GM12878 (cell line): Measurements from ENCODE around the gene RESP18. TPM values are rescaled to one million over a fixed set of nuclear protein-coding genes. Genes with fewer than 3 reads are reported as not detected.

ENCODE experiments used
- ATAC-seq: fragments of 200-7000 bp; cut with Tn5 transposase; 3 replicates; pipeline ENCODE4 v1.9.1; 2020; ENCODE audit warnings: mild to moderate bottlenecking, moderate library complexity
- BruUV-seq: library from RNA; stranded (reverse); fragments of 400-500 nt; replicated peaks from 2 replicates; lab custom pipeline; 2021; lab: Mats Ljungman, UMichigan
- CTCF ChIA-PET: fragments of 300-600 bp; sonication (Branson Sonifier 250); formaldehyde crosslinking; extraction: SDS; loops from one replicate; lab custom pipeline; 2021; ENCODE audit warnings: inconsistent platforms; lab: Yijun Ruan, JAX
- POLR2A ChIA-PET: fragments of 350-600 bp; formaldehyde crosslinking; extraction: SDS; loops from one replicate; lab custom pipeline; 2021; ENCODE audit warnings: inconsistent platforms; lab: Charles Lee
- RAD21 ChIA-PET: fragments of 300-600 bp; sonication (Branson Sonifier 250); formaldehyde crosslinking; loops from one replicate; lab custom pipeline; 2023; ENCODE audit warnings: antibody characterized with exemption; ENCODE audit not compliant: unreplicated experiment; lab: Charles Lee
- SMC1A ChIA-PET: fragments of 300-600 bp; sonication (Branson Sonifier 250); formaldehyde crosslinking; loops from one replicate; lab custom pipeline; 2023; ENCODE audit not compliant: unreplicated experiment, uncharacterized antibody; lab: Charles Lee
- DNase-seq: peaks from one replicate; pipeline ENCODE4 v3.0.0-alpha.2; 2011; ENCODE audit warnings: low read depth, low spot score
- FAIRE-seq: peaks from 3 replicates; lab custom pipeline; 2011; peaks lifted over from hg19 to GRCh38; lab: Jason Lieb, UNC
- H2AFZ ChIP-seq: 2 replicates; pipeline ENCODE4 v1.6.0; 2011; ENCODE audit warnings: low read depth, low read length, control low read depth; ENCODE audit not compliant: control insufficient read depth
- H3K27ac ChIP-seq: 2 replicates; pipeline ENCODE4 v1.5.1; 2011; ENCODE audit warnings: control low read depth; ENCODE audit not compliant: control insufficient read depth, insufficient read depth
- H3K27me3 ChIP-seq, 2 experiments: replicated peaks in 1 of 2; 2 replicates each; pipeline versions ENCODE4 v1.6.0 to v1.6.1; 2011; ENCODE audit warnings: low read length in 1 of 2; ENCODE audit not compliant: control insufficient read depth in 2 of 2, insufficient read depth in 2 of 2
- H3K36me3 ChIP-seq, 2 experiments: 2 replicates each; pipeline ENCODE4 v1.5.1; 2011; ENCODE audit warnings: low read length in 1 of 2; ENCODE audit not compliant: control insufficient read depth in 2 of 2, insufficient read depth in 2 of 2
- H3K4me1 ChIP-seq: 2 replicates; pipeline ENCODE4 v1.6.1; 2011; ENCODE audit warnings: mild to moderate bottlenecking, low read length, moderate library complexity, mixed read lengths; ENCODE audit not compliant: control insufficient read depth, insufficient read depth
- H3K4me2 ChIP-seq: 2 replicates; pipeline ENCODE4 v1.6.0; 2011; ENCODE audit warnings: control low read depth; ENCODE audit not compliant: control insufficient read depth, insufficient read depth
- H3K4me3 ChIP-seq: fragments of 200-600 bp; sonication (generic); 2 replicates; pipeline ENCODE4 v1.5.1; 2016
- H3K79me2 ChIP-seq: 2 replicates; pipeline ENCODE4 v1.6.0; 2011; ENCODE audit warnings: low read length; ENCODE audit not compliant: control insufficient read depth, insufficient read depth
- H3K9ac ChIP-seq: 2 replicates; pipeline ENCODE4 v1.8.0; 2011; ENCODE audit warnings: low read length, control low read depth, mixed read lengths; ENCODE audit not compliant: control insufficient read depth, insufficient read depth
- H3K9me3 ChIP-seq: replicated peaks from 3 replicates; pipeline ENCODE4 v1.5.1; 2011; ENCODE audit warnings: mild to moderate bottlenecking, low read length; ENCODE audit not compliant: control insufficient read depth, insufficient read depth
- H4K20me1 ChIP-seq: 2 replicates; pipeline ENCODE4 v1.6.0; 2011; ENCODE audit not compliant: control insufficient read depth, insufficient read depth
- ATF7 ChIP-seq: fragments of 450-650 bp; IDR thresholded peaks from 2 replicates; pipeline ENCODE4 v1.6.1; 2016; ENCODE audit warnings: low read depth, mild to moderate bottlenecking
- BMI1 ChIP-seq: fragments of 450-650 bp; IDR thresholded peaks from 2 replicates; pipeline ENCODE4 v1.6.1; 2016; ENCODE audit warnings: mild to moderate bottlenecking, moderate library complexity, borderline replicate concordance
- CHD1 ChIP-seq: IDR thresholded peaks from 2 replicates; pipeline ENCODE4 v1.6.1; 2012; ENCODE audit warnings: low read depth, low read length, improper control_type of control experiment
- CREB1 ChIP-seq: IDR thresholded peaks from 2 replicates; pipeline ENCODE4 v1.6.1; 2012; ENCODE audit warnings: low read depth, mild to moderate bottlenecking, inconsistent platforms
- CREM ChIP-seq: IDR thresholded peaks from 2 replicates; pipeline ENCODE4 v1.6.1; 2014; ENCODE audit warnings: antibody characterized with exemption, low read depth
- EZH2 ChIP-seq: IDR thresholded peaks from 2 replicates; pipeline ENCODE4 v1.6.1; 2012; ENCODE audit warnings: low read depth, mild to moderate bottlenecking, control low read depth, inconsistent platforms, low read length, borderline replicate concordance; ENCODE audit not compliant: control insufficient read depth
- IRF3 ChIP-seq: fragments of 450-650 bp; IDR thresholded peaks from 2 replicates; pipeline ENCODE4 v1.6.1; 2014; ENCODE audit warnings: mild to moderate bottlenecking
- KLF5 ChIP-seq: fragments of 450-650 bp; IDR thresholded peaks from 2 replicates; pipeline ENCODE4 v1.6.1; 2014; ENCODE audit warnings: mild to moderate bottlenecking; ENCODE audit not compliant: partially characterized antibody
- MEF2B ChIP-seq: fragments of 450-650 bp; IDR thresholded peaks from 2 replicates; pipeline ENCODE4 v1.6.1; 2018; ENCODE audit warnings: mild to moderate bottlenecking, moderate library complexity; ENCODE audit not compliant: partially characterized antibody, poor library complexity, severe bottlenecking
- NBN ChIP-seq: fragments of 450-650 bp; IDR thresholded peaks from 2 replicates; pipeline ENCODE4 v1.6.1; 2016
- SREBF1 ChIP-seq: IDR thresholded peaks from 2 replicates; pipeline ENCODE4 v1.6.1; 2012; ENCODE audit warnings: mild to moderate bottlenecking, low read length
- YY1 ChIP-seq: IDR thresholded peaks from 2 replicates; pipeline ENCODE4 v1.6.1; 2011; ENCODE audit warnings: low read depth, mild to moderate bottlenecking, low read length
- ZBTB40 ChIP-seq: fragments of 450-650 bp; IDR thresholded peaks from 2 replicates; pipeline ENCODE4 v1.6.1; 2016; ENCODE audit warnings: mild to moderate bottlenecking, moderate library complexity, borderline replicate concordance
- ZNF207 ChIP-seq: fragments of 450-650 bp; IDR thresholded peaks from 2 replicates; pipeline ENCODE4 v1.6.1; 2014; ENCODE audit warnings: antibody characterized with exemption, mild to moderate bottlenecking, borderline replicate concordance
- ZNF687 ChIP-seq: fragments of 450-650 bp; IDR thresholded peaks from 2 replicates; pipeline ENCODE4 v1.6.1; 2017; ENCODE audit warnings: mild to moderate bottlenecking, moderate library complexity
- WGBS: methylation state at CpG from one replicate; pipeline ENCODE4 v1.1.6; 2016; ENCODE audit warnings: low lambda C conversion rate; ENCODE audit not compliant: insufficient replicate concordance, insufficient coverage; ENCODE audit errors: missing lambda C conversion rate; 5-methylcytosine and 5-hydroxymethylcytosine counted together
- in situ Hi-C: fragments of 300-500 bp; cut with MboI; formaldehyde crosslinking; loops from 9 replicates; pipeline ENCODE4 v1.14.3; 2018; ENCODE audit warnings: mixed read lengths
- intact Hi-C: fragments of 100-400 bp; cut with micrococcal nuclease; formaldehyde crosslinking; loops from one replicate; pipeline ENCODE4 v1.14.2; 2022; ENCODE audit not compliant: unreplicated experiment
- polyA plus RNA-seq, 11 experiments: library from polyadenylated mRNA; depleted of rRNA in 4 of 11; unstranded in 6 of 11; stranded (reverse) in 5 of 11; fragments of >200 nt; fragmentation: Nextera tagmentation in 4 of 11; fragmentation: Illumina TruSeq in 1 of 11; extraction: Ambion mirVana in 4 of 11; extraction: Trizol in 1 of 11; gene quantifications; 1 replicate in 1 of 11; 2 replicates in 10 of 11; pipeline versions ENCODE4 v1.2.1 to v1.2.3, GENCODE V29; 2011 to 2016; ENCODE audit warnings: inconsistent platforms in 2 of 11, missing spikeins in 2 of 11, low read depth in 1 of 11
- total RNA-seq, 4 experiments: library from RNA; depleted of rRNA in 3 of 4; stranded (reverse); fragments of >200 nt in 3 of 4; fragmentation: Illumina TruSeq in 1 of 4; extraction: Trizol in 1 of 4; gene quantifications; 2 replicates each; pipeline versions ENCODE4 v1.2.1 to v1.2.3, GENCODE V29; 2013 to 2021

RESP18 gene
- total and polyA plus RNA-seq, 10 of the 15 experiments (the other 5 are each of a cell fraction or from before 2014, with no cell fraction given), result not detected

- intact Hi-C loops, result no loop called here
- POLR2A ChIA-PET, result interaction anchor here (0.5 kb wide), 1 partner anchor 262 kb away, joined by 6 read pairs; no protein-coding TSS in a partner anchor
- no peak; the same call in 2 of the 3 replicates for ATAC-seq
- no peaks in the 10 kb centered on the region for H3K79me2 ChIP-seq
- no peak overlapping the region for H3K4me3 ChIP-seq
- no peak overlapping the region for H3K4me2 ChIP-seq
- no peaks in the 10 kb centered on the region for H3K36me3 ChIP-seq
- no peak overlapping the region for H3K27ac ChIP-seq
- SMC1A ChIA-PET, result no interaction called here
- in situ Hi-C loops, result no loop called here
- H3K27me3 ChIP-seq, result no peaks in the 10 kb centered on the region; a peak in 2 of 4 replicates
- TF ChIP-seq ATF7, result no peak
- no peak for TF ChIP-seq CREB1
- no peak for TF ChIP-seq SREBF1
- TF ChIP-seq BMI1, result no peak
- TF ChIP-seq EZH2, result no peak
- no peak for TF ChIP-seq MEF2B
- no peak for TF ChIP-seq ZNF207
- TF ChIP-seq ZBTB40, result no peak
- TF ChIP-seq CREM, result no peak
- TF ChIP-seq KLF5, result no peak
- TF ChIP-seq ZNF687, result no peak
- TF ChIP-seq CHD1, result no peak
- no peak for TF ChIP-seq YY1
- TF ChIP-seq NBN, result no peak
- no peak for TF ChIP-seq IRF3
- no TSS peak for BruUV-seq
- RAD21 ChIA-PET, result no interaction called here
- CTCF ChIA-PET, result interaction anchor here (0.7 kb wide), 1 partner anchor 1237 kb away, joined by 3 read pairs; no protein-coding TSS in a partner anchor
- no peak overlapping the region for H3K9ac ChIP-seq
- H4K20me1 ChIP-seq, result no peaks in the 10 kb centered on the region
- H3K4me1 ChIP-seq, result peaks cover 4% of the 10 kb centered on the region; the same call in 1 of the 2 replicates
- FAIRE-seq, result no peak
- WGBS, result 33% methylated on average over 66 of the region's 66 CpGs
- no peak for DNase-seq
- no peaks in the 10 kb centered on the region for H3K9me3 ChIP-seq
- H2AFZ ChIP-seq, result no peak overlapping the region
Measured at GRCh38 chr2:219358170-219359075, 25.9 kb upstream of the RESP18 start.
